ENCODE results near the gene NPM3.
"Not testable (repeated sequence)": the region's sequence is repeated elsewhere in the genome, so short reads cannot be mapped to it uniquely, and the experiment has no call there.

The NPM3 gene

DNA sequence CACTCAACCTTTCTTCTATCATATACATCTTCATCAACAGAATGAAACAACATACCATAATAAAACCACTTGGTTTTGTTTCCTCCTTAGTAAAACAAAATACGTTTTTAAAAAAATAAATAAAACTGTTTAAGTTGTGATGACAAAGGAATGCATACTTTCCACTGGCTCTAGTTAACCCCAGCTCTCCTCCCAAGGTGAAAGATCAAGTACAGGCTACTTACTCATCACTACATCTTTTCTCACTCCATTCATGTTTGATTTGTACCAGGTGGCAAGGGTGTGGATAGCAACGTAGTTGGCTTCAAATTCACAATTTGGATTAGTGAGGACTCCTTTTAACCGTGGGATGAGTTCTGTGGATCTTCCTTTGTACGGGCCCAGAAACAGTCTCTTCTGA, 20.3 kb upstream of the NPM3 start:
- DNase-seq: no peak

GRCh38 chr10:101797403-101798059, 14.3 kb upstream of the NPM3 start:
- no peak for DNase-seq

- no peak for DNase-seq
Observed at GRCh38 chr10:101793526-101793925, 10.3 kb upstream of the NPM3 start.

GRCh38 chr10:101789686-101790085, 6.4 kb upstream of the NPM3 start:
- no peak for DNase-seq

DNA sequence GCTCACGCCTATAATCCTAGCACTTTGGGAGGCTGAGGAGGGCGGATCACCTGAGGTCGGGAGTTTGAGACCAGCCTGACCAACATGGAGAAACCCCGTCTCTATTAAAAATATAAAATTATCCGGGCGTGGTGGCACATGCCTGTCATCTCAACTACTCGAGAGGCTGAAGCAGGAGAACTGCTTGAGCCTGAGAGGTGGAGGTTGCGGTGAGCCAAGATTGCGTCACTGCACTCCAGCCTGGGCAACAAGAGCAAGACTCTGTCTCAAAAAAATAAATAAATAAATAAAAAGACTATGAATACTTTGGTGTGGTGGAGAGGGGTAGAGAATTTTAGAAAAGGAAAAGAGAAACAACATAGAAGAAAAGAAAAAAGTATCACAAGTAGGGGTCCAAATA, 6.0 kb upstream of the NPM3 start:
- not testable (repeated sequence) for DNase-seq

GRCh38 chr10:101785801-101786200, 2.6 kb upstream of the NPM3 start:
- DNase-seq: no peak

DNA sequence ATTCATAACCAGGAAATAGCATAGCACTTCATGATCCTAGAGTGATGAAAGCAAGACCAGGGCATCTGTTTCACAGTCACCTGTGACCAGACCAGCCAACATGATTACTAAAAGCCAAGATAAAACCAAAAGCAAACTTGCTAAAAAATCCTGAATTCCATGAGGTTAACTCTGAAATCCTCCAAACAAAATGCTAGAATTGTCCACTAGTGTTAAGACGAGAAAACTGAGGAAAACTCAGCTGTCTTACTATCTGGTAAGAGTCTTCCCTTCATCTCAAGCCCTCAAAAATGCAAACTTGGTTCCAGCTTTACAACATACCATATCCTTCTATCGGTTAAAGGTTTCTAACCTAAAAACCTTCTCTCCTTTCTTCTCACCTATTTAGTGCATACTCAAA, 1.3 kb upstream of the NPM3 start:
- DNase-seq: no peak

DNA sequence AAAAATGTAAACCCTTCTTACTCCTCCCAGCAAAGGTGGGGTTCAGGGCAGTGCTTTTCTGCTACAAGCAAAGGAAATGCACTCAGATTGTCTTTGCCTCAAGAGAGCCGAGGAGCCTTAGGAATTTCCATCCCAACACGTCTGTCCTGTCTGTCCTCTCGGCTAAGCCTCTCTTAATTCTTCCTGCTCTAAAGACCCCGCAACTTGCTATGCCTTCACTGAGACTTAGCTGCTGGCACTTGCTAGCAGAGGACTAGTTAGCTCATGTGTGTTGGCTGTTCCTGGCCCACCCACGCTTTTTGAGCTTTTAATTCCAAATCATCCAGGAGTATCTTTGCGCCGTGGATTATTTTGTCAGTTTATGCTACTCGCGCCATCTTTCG, 481 bp upstream of the NPM3 start:
- no peak for DNase-seq

- no peak for DNase-seq
Observed at GRCh38 chr10:101781984-101782810, 1.0 kb downstream of the NPM3 start.

DNA sequence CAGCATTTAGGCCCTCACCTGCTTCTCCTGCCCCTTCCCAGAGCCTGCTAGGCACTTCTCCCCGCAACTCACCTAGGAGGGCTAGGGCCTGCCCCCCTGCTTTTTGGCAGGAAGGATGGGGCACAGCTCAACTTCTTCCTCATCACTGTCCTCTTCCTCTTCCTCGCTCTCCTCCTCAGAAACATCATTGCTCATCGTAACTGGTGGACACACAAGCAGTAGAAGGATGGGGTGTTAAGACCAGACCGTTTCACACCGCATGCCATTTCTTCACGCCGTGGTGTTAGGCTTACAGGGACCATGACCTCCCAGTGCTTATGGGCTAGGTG, 1.6 kb downstream of the NPM3 start:
- DNase-seq: no peak

DNA sequence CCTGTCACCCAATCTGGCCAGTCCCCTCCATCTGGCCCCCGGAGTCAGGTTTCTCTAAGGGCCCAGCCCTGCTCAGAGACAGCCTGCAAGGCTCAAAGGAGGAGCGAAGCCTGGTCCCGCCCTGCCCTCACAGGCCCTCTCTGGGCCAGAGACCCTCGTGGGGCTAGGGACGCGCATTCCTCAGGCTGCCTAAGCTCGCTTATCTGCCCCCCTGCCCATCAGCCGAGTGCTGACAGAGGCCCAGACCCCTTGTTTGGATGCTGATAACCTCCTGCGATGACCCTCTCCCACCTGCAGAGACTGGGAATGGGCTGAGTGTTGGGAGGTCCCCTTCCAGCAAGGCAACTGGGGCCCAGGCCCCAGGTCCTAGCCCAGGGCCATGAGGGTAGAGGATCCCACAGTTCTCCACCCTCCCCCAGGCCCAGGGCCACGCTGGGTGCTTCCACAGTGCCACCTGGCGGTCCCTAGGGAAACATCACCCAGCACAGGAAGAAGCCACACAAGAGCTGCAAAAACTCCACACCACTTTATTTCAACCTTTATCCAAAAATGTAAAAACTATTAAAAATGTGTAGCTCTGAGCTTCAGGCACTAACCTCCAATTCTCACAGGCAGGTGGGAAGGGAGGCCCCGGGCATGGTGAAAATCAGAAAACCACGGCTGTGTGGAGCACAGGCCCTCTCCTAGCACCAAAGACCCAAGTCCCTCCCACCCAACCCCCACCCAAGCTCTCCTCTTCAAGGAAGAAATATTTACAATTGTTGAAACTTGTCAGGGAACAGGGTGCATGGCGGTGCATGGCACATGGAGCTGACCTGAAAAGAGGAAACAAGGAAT, 2.2 kb downstream of the NPM3 start:
- peak; percentile 77 for DNase-seq

GRCh38 chr10:101780187-101780817, 2.9 kb downstream of the NPM3 start:
- DNase-seq: no peak

- peak; percentile 80 for DNase-seq
Observed at GRCh38 chr10:101779544-101780186, 3.6 kb downstream of the NPM3 start.

- DNase-seq: peak; percentile 13
Observed at GRCh38 chr10:101778781-101779543, 4.3 kb downstream of the NPM3 start.

DNA sequence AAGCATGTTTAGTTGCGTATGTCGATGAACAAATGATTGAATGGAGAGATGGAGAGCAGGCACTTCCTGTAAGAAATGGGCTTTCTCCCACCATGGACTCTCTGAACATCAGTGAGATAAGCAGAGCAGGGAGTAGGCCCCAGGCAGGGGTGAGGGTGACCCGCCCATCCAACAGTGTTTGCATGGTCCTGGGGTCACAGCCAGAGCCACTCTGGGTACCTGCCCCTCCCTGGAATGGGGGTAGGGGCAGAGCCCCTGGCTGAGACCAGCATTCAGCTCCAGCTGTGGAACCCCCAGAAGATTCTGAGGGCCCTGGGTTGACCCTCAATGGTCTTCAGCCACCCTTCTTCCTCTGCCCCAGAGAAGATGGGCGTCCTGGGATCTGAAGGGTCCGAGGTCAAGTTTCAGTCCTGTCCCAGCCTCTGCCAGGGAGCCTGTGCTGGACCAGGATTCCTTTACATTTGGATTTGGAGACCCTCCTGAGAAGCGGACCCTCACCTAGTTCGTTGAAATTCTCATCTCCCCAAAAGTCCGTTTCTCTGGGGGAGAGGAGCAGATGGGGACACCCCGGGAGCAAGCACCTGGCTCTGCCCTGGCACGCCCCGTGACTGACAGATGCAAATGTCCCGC, 5.0 kb downstream of the NPM3 start:
- no peak for DNase-seq

- DNase-seq: no peak
Observed at GRCh38 chr10:101777619-101778145, 5.6 kb downstream of the NPM3 start.

GRCh38 chr10:101776161-101776817, 7.0 kb downstream of the NPM3 start:
- no peak for DNase-seq

DNA sequence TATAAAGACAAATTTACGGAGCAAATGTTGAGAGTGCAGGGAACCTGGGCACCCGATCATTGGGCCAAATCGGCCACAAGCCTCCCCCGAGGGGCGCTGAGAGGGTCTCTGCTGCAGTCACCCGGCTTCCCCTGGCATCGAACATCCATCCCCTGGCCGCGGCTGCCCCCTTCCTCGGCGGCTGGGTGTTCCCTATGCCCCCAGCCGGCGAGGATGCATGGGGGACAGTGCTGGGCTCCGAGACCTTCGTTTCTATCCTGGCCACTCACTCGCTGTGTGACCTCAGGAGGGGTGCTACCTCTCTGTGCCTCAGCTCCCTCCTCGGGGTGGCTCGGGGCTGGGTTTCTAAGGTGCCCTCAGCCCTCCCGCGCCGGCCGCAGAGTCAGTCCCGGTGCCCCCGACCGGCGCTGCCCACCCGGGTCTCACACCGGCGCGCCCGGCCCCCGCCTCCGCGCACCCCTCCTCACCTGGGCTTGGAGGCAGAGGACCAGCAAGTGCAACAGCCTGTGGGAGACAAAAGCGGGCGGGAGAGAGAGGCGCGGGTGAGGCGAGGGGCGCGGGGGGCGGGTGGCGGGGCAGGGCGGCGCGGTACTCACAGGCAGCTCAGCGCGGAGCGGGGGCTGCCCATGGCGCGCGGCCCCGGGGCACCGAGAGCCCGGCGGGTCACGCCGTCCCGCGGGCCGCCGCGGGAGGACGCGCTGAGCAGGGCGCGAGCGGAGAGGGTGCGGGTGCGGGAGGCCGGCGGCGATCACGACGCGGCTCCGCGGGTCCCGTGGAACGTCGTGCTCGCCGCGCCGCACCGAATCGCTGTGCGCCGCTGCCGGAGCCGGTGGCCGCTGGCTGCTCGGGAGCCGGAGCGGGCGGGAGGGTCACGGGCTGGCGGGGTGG, 7.7 kb downstream of the NPM3 start, which contains the start of gene FGF8:
FGF8 (minus strand) TSS at position 842 of the 888 bp plus-strand sequence; CDS start at position 628, 214 bp downstream.
- no peak for DNase-seq

- peak; percentile 11 for DNase-seq
Observed at GRCh38 chr10:101774589-101775272, 8.5 kb downstream of the NPM3 start.
